C4-2B (cell line): Measurements from ENCODE around the gene REEP6.

Experiments used
- H3K27ac ChIP-seq: fragments of 450-650 bp; 2 replicates; pipeline ENCODE4 v1.5.1; 2017
- ZFX ChIP-seq: fragments of 450-650 bp; IDR thresholded peaks from 2 replicates; pipeline ENCODE4 v1.6.1; 2017
- TF ChIP-seq, protein P1 (sequence below): fragments of 450-650 bp; conservative IDR thresholded peaks from 2 replicates; pipeline ENCODE4 v1.5.1; 2017; ENCODE audit warnings: mild to moderate bottlenecking

REEP6 gene

DNA sequence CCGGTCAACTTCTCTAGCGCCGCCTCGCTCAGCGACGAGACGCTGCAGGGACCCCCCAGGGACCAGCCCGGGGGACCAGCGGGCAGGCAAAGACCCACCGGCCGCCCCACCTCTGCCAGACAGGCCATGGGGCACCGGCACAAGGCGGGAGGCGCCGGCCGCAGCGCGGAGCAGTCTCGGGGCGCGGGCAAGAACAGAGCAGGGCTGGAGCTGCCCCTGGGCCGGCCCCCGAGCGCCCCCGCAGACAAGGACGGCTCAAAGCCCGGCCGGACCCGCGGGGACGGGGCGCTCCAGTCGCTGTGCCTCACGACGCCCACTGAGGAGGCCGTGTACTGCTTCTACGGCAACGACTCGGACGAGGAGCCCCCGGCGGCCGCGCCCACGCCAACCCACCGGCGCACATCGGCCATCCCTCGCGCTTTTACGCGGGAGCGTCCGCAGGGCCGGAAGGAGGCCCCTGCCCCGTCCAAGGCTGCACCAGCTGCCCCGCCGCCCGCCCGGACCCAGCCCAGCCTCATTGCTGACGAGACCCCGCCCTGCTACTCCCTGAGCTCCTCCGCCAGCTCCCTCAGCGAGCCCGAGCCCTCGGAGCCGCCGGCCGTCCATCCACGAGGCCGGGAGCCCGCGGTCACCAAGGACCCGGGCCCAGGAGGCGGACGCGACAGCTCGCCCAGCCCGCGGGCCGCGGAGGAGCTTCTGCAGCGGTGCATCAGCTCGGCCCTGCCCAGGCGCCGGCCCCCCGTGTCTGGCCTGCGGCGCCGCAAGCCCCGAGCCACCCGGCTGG, 23.3 kb upstream of the REEP6 start:
- TF ChIP-seq, protein P1, sequence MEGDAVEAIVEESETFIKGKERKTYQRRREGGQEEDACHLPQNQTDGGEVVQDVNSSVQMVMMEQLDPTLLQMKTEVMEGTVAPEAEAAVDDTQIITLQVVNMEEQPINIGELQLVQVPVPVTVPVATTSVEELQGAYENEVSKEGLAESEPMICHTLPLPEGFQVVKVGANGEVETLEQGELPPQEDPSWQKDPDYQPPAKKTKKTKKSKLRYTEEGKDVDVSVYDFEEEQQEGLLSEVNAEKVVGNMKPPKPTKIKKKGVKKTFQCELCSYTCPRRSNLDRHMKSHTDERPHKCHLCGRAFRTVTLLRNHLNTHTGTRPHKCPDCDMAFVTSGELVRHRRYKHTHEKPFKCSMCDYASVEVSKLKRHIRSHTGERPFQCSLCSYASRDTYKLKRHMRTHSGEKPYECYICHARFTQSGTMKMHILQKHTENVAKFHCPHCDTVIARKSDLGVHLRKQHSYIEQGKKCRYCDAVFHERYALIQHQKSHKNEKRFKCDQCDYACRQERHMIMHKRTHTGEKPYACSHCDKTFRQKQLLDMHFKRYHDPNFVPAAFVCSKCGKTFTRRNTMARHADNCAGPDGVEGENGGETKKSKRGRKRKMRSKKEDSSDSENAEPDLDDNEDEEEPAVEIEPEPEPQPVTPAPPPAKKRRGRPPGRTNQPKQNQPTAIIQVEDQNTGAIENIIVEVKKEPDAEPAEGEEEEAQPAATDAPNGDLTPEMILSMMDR: no peak
- TF ChIP-seq ZFX: no peak
- peak overlapping the region; percentile 92 for H3K27ac ChIP-seq

GRCh38 chr19:1468274-1468820, 22.6 kb upstream of the REEP6 start:
- TF ChIP-seq, protein P1: no peak
- TF ChIP-seq ZFX: peak; percentile 91
- peak overlapping the region; percentile 92 for H3K27ac ChIP-seq

GRCh38 chr19:1468821-1469254, 22.1 kb upstream of the REEP6 start:
- TF ChIP-seq ZFX: no peak
- TF ChIP-seq, protein P1: peak; percentile 58
- H3K27ac ChIP-seq: peak overlapping the region; percentile 92

DNA sequence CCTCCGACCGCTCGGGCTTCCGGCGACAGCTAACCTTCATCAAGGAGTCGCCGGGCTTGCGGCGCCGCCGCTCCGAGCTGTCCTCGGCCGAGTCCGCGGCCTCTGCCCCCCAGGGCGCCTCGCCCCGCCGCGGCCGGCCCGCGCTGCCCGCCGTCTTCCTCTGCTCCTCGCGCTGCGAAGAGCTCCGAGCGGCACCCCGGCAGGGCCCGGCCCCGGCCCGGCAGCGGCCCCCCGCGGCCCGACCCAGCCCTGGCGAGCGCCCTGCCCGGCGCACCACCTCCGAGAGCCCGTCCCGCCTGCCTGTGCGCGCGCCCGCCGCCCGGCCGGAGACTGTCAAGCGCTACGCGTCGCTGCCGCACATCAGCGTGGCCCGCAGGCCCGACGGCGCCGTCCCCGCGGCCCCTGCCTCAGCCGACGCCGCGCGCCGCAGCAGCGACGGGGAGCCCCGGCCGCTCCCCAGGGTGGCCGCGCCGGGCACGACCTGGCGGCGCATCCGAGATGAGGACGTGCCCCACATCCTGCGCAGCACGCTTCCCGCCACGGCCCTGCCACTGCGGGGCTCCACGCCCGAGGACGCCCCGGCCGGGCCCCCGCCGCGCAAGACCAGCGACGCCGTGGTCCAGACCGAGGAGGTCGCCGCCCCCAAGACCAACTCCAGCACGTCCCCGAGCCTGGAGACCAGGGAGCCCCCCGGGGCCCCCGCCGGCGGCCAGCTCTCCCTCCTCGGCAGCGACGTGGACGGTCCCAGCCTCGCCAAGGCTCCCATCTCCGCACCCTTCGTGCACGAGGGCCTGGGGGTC, 21.5 kb upstream of the REEP6 start:
- peak overlapping the region; percentile 92 for H3K27ac ChIP-seq
- TF ChIP-seq ZFX: peak; percentile 82
- TF ChIP-seq, protein P1: peak; percentile 43; the same call in 1 of the 2 replicates

DNA sequence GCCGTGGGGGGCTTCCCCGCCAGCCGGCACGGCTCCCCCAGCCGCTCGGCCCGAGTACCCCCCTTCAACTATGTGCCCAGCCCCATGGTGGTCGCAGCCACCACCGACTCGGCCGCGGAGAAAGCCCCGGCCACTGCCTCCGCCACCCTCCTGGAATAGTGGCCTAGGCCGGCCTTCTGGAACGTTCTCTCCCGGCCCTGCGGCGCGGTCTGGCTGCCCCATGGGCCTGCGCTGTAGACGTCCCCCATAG, 21.0 kb upstream of the REEP6 start:
- H3K27ac ChIP-seq: peak overlapping the region; percentile 92
- TF ChIP-seq, protein P1: no peak
- TF ChIP-seq ZFX: no peak

- peak overlapping the region; percentile 92 for H3K27ac ChIP-seq
- TF ChIP-seq ZFX: peak; percentile 83; the same call in 1 of the 2 replicates
- TF ChIP-seq, protein P1: no peak
Measured at GRCh38 chr19:1470305-1471009, 20.5 kb upstream of the REEP6 start.
